Pancreas (tissue), 10 donors: Measurements from ENCODE around the gene RAD23A. TPM values are rescaled to one million over a fixed set of nuclear protein-coding genes. Genes with fewer than 3 reads are reported as not detected.

Experiments used
- ATAC-seq, 4 donors: fragments of 200-7000 bp; cut with Tn5 transposase; one replicate each; pipeline versions ENCODE4 v1.8.0 to v1.9.1; 2020; ENCODE audit warnings: mild to moderate bottlenecking in 4 of 4, moderate library complexity in 4 of 4
- DNase-seq, 6 donors: peaks; one replicate each; pipeline ENCODE4 v3.0.0-alpha.2; 2020
- FAIRE-seq: peaks from 2 replicates; lab custom pipeline; 2012; peaks lifted over from hg19 to GRCh38; lab: Jason Lieb, UNC
- H3K27ac ChIP-seq, 4 donors: fragments of 200-600 bp; sonication (generic); 1 replicate in 3 of 4; 2 replicates in 1 of 4; pipeline versions ENCODE4 v1.5.0 to v1.8.0; 2020
- H3K27me3 ChIP-seq, 4 donors: fragments of 200-600 bp; one replicate each; pipeline ENCODE4 v1.8.0; 2021
- H3K36me3 ChIP-seq, 3 donors: fragments of 200-600 bp; sonication (generic) in 1 of 3; one replicate each; pipeline versions ENCODE4 v1.5.0 to v1.8.0; 2020 to 2021
- H3K4me1 ChIP-seq, 3 donors: fragments of 200-600 bp; one replicate each; pipeline ENCODE4 v1.8.0; 2021
- H3K4me3 ChIP-seq, 4 donors: fragments of 200-600 bp; sonication (generic) in 2 of 4; one replicate each; pipeline versions ENCODE4 v1.5.0 to v1.8.0; 2020 to 2021
- H3K9me3 ChIP-seq, 4 donors: fragments of 200-600 bp; one replicate each; pipeline ENCODE4 v1.8.0; 2021
- WGBS, 2 donors: extraction: QIAGEN DNeasy Blood & Tissue Kit; methylation state at CpG; one replicate each; pipeline ENCODE4 v1.1.7; 2013; 5-methylcytosine and 5-hydroxymethylcytosine counted together
- intact Hi-C, 3 donors: fragments of 100-400 bp; cut with DNase I; formaldehyde crosslinking; loops; one replicate each; pipeline versions ENCODE4 v1.11.1 to v1.14.2; 2022
- polyA plus RNA-seq, 2 donors: library from polyadenylated mRNA; stranded (reverse); fragments of 200-250 nt; gene quantifications; one replicate each; pipeline ENCODE4 v1.2.3, GENCODE V29; 2013
- total RNA-seq, 6 donors: library from RNA; stranded (reverse); fragmentation: NEBNext Ultra II Directional in 4 of 6; extraction: Animal tissue kit (Norgen Biotek cat#: 25700) in 4 of 6; gene quantifications; one replicate each; pipeline versions ENCODE4 v1.2.1 to v1.2.4, GENCODE V29; 2021 to 2023
- TF ChIP-seq, protein P1 (sequence below), 4 donors: fragments of 200-600 bp; sonication (generic) in 3 of 4; IDR thresholded peaks; one replicate each; pipeline versions ENCODE4 v1.5.0 to v1.8.0; 2021; ENCODE audit warnings: antibody characterized with exemption in 4 of 4
- donor health status: healthy with polysubstance abuse.
- donor health status: DM: no; HTN: no; CAD: no; lungs with moderate emphysema.
- donor health status: DM: no; HTN: no; CAD: no.
- donor health status: control.
- donor health status: control.
- donor health status: Bipolar disorder and iron deficiency.
- donor health status: DM: yes; HTN: yes; CAD: no.
- donor health status: DM: no; HTN: no; CAD: no.
- donor health status: DM: no; HTN: no; CAD: no.
- donor health status: DM: yes; HTN: yes; CAD: no.

The RAD23A gene
- total and polyA plus RNA-seq, 8 donors: 35.0 to 99.1 (median 46.8) TPM

DNA sequence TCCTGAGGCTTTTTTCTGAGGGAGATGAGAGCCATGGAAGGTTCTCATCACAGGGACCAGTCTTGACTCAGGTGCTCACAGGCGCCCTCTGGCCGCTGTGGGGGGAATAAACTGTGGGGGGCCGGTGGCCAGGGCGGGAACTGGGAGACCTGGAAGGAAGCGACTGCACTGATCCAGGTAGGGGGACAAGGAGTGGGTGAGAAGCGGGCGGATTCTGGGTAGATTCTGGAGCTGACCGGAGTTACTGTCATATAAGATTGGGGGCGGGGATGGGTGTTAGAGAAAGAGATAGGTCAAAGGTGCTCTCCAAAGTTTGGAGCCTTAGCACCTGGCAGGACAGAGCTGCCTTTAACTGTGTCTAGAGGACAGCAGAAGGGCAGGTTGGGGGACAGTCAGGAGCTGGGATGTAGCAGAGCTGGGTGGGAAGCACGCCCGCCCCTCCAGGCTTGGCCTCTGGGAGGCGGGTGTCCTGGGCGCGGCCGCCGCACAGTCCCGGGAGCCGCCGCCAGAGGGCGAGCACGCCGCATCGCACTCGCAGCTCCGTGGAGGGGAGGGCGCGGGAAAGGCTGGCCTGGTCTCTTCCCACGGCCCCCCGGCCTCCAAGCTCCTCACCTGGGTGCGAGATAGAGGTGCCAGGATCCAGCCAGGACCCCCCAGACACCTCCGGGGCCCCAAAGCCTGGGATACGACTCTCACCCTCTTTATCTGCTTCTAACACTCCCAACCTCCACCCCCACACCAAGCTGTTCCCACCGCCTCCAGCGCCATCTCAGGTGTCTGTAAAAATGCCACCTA lies 19.6 kb downstream of the RAD23A start:
- FAIRE-seq: no peak
- intact Hi-C loops: no loop called here

DNA sequence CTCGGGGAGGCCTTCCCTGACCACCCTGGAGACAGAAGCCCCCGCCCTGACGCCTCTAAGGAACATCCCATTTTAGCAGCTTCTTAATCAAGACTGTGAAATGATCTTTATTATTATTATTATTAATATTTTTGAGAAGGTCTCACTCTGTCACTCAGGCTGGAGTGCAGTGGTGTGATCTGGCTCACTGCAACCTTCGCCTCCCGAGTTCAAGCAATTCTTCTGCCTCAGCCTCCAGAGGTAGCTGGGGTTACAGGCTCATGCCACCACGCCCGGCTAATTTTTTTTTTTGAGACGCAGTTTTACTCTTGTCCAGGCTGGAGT lies 20.1 kb downstream of the RAD23A start:
- DNase-seq: no peak
- TF ChIP-seq, protein P1, sequence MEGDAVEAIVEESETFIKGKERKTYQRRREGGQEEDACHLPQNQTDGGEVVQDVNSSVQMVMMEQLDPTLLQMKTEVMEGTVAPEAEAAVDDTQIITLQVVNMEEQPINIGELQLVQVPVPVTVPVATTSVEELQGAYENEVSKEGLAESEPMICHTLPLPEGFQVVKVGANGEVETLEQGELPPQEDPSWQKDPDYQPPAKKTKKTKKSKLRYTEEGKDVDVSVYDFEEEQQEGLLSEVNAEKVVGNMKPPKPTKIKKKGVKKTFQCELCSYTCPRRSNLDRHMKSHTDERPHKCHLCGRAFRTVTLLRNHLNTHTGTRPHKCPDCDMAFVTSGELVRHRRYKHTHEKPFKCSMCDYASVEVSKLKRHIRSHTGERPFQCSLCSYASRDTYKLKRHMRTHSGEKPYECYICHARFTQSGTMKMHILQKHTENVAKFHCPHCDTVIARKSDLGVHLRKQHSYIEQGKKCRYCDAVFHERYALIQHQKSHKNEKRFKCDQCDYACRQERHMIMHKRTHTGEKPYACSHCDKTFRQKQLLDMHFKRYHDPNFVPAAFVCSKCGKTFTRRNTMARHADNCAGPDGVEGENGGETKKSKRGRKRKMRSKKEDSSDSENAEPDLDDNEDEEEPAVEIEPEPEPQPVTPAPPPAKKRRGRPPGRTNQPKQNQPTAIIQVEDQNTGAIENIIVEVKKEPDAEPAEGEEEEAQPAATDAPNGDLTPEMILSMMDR (IDR thresholded peaks at IDR 0.05): no peak
- Histone ChIP-seq H3K27ac (peak overlapping the region; percentile 10 to 63 (median 24)), H3K36me3 (no peaks in the 10 kb centered on the region), H3K4me1 (peaks cover 0 to 3% (median 0%) of the 10 kb centered on the region in 3 donors), H3K9me3 (no peaks in the 10 kb centered on the region), H3K4me3 (peak overlapping the region in 2 of 4 donors; percentile 37 to 49), H3K27me3 (no peaks in the 10 kb centered on the region)
- intact Hi-C loops: no loop called here
- no peak for FAIRE-seq
- 41 to 47% methylated on average over 8 of the region's 8 CpGs for WGBS, 2 donors
- ATAC-seq: no peak

More for the DNA sequence above, 19.6 kb downstream of the RAD23A start:
- Histone ChIP-seq H3K27ac (peak overlapping the region; percentile 10 to 63 (median 24)), H3K4me1 (peaks cover 0 to 3% (median 0%) of the 10 kb centered on the region in 3 donors), H3K9me3 (no peaks in the 10 kb centered on the region), H3K4me3 (peak overlapping the region; percentile 2 to 49 (median 34)), H3K36me3 (no peaks in the 10 kb centered on the region), H3K27me3 (no peaks in the 10 kb centered on the region)
- 0 to 1% methylated on average over 28 to 34 of the region's 34 CpGs for WGBS, 2 donors
- peak; percentile 96 to 98 (median 96) for ATAC-seq
- TF ChIP-seq, protein P1 (IDR thresholded peaks at IDR 0.05): peak; percentile 80 to 91 (median 91)
- DNase-seq: peak; percentile 70 to 96 (median 85)

GRCh38 chr19:12967907-12968306 lies 22.2 kb downstream of the RAD23A start:
- peaks cover 0 to 3% (median 0%) of the 10 kb centered on the region in 3 donors for H3K4me1 ChIP-seq
- DNase-seq (no peak), ATAC-seq (no peak), FAIRE-seq (no peak)
- no peaks in the 10 kb centered on the region for H3K9me3 ChIP-seq
- no peak overlapping the region for H3K27ac ChIP-seq
- TF ChIP-seq, protein P1 (IDR thresholded peaks at IDR 0.05): no peak
- no peaks in the 10 kb centered on the region for H3K36me3 ChIP-seq
- no peak overlapping the region for H3K4me3 ChIP-seq
- H3K27me3 ChIP-seq: no peaks in the 10 kb centered on the region
- 93% methylated on average over 5 of the region's 5 CpGs for WGBS, 2 donors
- intact Hi-C loops: no loop called here

GRCh38 chr19:12969292-12969988 lies 23.8 kb downstream of the RAD23A start, which contains the start of gene DAND5:
Gene DAND5, plus strand, starts transcription at chr19:12969576. Its CDS starts 85 bp downstream, at chr19:12969661.
- Histone ChIP-seq H3K4me1 (peaks cover 0 to 3% (median 0%) of the 10 kb centered on the region in 3 donors), H3K9me3 (no peaks in the 10 kb centered on the region), H3K27ac (peak within 1 kb of the TSS in 1 of 4 donors; percentile 17), H3K36me3 (no peaks in the 10 kb centered on the region), H3K27me3 (no peaks in the 10 kb centered on the region), H3K4me3 (no peak within 1 kb of the TSS)
- WGBS, 2 donors: 28 to 35% methylated on average over 14 of the region's 14 CpGs
- intact Hi-C loops: no loop called here
- FAIRE-seq (no peak), DNase-seq (peak in 2 of 6 donors; percentile 71 to 85), ATAC-seq (peak in 2 of 4 donors; percentile 40 to 42)
- TF ChIP-seq, protein P1 (IDR thresholded peaks at IDR 0.05): no peak
